ENCODE measurements around the gene P2RY14.

P2RY14 gene

GRCh38 chr3:151269631-151270030 is 8.7 kb downstream of the P2RY14 start:
- no peak overlapping the region for H3K4me3 ChIP-seq (ENCODE audit: control insufficient read depth, low read depth, low read length)
- no peak for DNase-seq (ENCODE audit: low read depth)
- TF ChIP-seq, protein P1, sequence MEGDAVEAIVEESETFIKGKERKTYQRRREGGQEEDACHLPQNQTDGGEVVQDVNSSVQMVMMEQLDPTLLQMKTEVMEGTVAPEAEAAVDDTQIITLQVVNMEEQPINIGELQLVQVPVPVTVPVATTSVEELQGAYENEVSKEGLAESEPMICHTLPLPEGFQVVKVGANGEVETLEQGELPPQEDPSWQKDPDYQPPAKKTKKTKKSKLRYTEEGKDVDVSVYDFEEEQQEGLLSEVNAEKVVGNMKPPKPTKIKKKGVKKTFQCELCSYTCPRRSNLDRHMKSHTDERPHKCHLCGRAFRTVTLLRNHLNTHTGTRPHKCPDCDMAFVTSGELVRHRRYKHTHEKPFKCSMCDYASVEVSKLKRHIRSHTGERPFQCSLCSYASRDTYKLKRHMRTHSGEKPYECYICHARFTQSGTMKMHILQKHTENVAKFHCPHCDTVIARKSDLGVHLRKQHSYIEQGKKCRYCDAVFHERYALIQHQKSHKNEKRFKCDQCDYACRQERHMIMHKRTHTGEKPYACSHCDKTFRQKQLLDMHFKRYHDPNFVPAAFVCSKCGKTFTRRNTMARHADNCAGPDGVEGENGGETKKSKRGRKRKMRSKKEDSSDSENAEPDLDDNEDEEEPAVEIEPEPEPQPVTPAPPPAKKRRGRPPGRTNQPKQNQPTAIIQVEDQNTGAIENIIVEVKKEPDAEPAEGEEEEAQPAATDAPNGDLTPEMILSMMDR (IDR thresholded peaks at IDR 0.05; ENCODE audit: control insufficient read depth, insufficient read depth, low read depth, low read length, missing control alignments), result no peak

GRCh38 chr3:151268267-151269235 is 9.8 kb downstream of the P2RY14 start:
- H3K4me3 ChIP-seq (ENCODE audit: control insufficient read depth, low read depth, low read length), result no peak overlapping the region
- DNase-seq (ENCODE audit: low read depth), result no peak
- TF ChIP-seq, protein P1 (IDR thresholded peaks at IDR 0.05; ENCODE audit: control insufficient read depth, insufficient read depth, low read depth, low read length, missing control alignments), result no peak

- DNase-seq (ENCODE audit: low read depth), result no peak
- no peak overlapping the region for H3K4me3 ChIP-seq (ENCODE audit: control insufficient read depth, low read depth, low read length)
- TF ChIP-seq, protein P1 (IDR thresholded peaks at IDR 0.05; ENCODE audit: control insufficient read depth, insufficient read depth, low read depth, low read length, missing control alignments), result no peak
Observed at GRCh38 chr3:151267066-151267465, 11.3 kb downstream of the P2RY14 start.

DNA sequence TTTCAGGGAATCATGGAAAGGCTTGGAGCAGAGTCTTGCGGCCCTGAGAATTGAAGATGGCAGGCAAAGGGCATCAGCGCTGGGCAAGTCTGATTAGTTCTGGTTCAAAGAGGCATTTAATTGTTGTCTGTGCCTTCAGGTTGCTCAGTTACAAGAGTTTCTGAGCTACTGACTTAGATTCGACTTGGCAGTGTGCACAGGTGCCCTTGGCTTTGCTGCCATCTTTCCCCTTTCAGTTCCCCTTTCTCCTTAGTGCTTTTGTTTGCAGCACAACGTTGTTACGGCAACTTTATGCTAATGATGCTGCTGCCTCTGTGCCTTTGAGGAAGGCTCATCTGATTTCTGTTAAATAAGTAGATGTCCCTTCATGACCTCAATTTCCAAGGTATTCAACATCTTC is 12.5 kb downstream of the P2RY14 start:
- DNase-seq (ENCODE audit: low read depth), result no peak
- H3K4me3 ChIP-seq (ENCODE audit: control insufficient read depth, low read depth, low read length), result no peak overlapping the region
- TF ChIP-seq, protein P1 (IDR thresholded peaks at IDR 0.05; ENCODE audit: control insufficient read depth, insufficient read depth, low read depth, low read length, missing control alignments), result no peak

- TF ChIP-seq, protein P1 (IDR thresholded peaks at IDR 0.05; ENCODE audit: control insufficient read depth, insufficient read depth, low read depth, low read length, missing control alignments), result no peak
- H3K4me3 ChIP-seq (ENCODE audit: control insufficient read depth, low read depth, low read length), result no peak overlapping the region
- DNase-seq (ENCODE audit: low read depth), result no peak
Observed at GRCh38 chr3:151265166-151265565, 13.2 kb downstream of the P2RY14 start.

- H3K4me3 ChIP-seq (ENCODE audit: control insufficient read depth, low read depth, low read length), result no peak overlapping the region
- no peak for DNase-seq (ENCODE audit: low read depth)
- TF ChIP-seq, protein P1 (IDR thresholded peaks at IDR 0.05; ENCODE audit: control insufficient read depth, insufficient read depth, low read depth, low read length, missing control alignments), result no peak
Observed at GRCh38 chr3:151264605-151265004, 13.7 kb downstream of the P2RY14 start.
